Lower lobe of right lung (tissue), 2 donors: ENCODE data around the gene CAMK2D. TPM values are rescaled to one million over a fixed set of nuclear protein-coding genes. Genes with fewer than 3 reads are reported as not detected.

Experiments used
- ATAC-seq, 2 donors: fragments of 200-7000 bp; cut with Tn5 transposase; one replicate each; pipeline ENCODE4 v1.9.1; 2020 to 2022; ENCODE audit warnings: mild to moderate bottlenecking in 2 of 2, moderate library complexity in 2 of 2
- DNase-seq: peaks from one replicate; pipeline ENCODE4 v3.0.0-alpha.2; 2020
- H3K27ac ChIP-seq: fragments of 200-600 bp; one replicate; pipeline ENCODE4 v1.8.0; 2022
- H3K27me3 ChIP-seq: fragments of 200-600 bp; one replicate; pipeline ENCODE4 v1.8.0; 2022; ENCODE audit warnings: low read depth
- H3K36me3 ChIP-seq: fragments of 200-600 bp; one replicate; pipeline ENCODE4 v1.8.0; 2022; ENCODE audit warnings: mild to moderate bottlenecking
- H3K4me1 ChIP-seq: fragments of 200-600 bp; one replicate; pipeline ENCODE4 v1.8.0; 2022
- H3K4me3 ChIP-seq: fragments of 200-600 bp; one replicate; pipeline ENCODE4 v1.8.0; 2022; ENCODE audit warnings: mild to moderate bottlenecking
- H3K9me3 ChIP-seq: fragments of 200-600 bp; one replicate; pipeline ENCODE4 v1.8.0; 2022
- CTCF ChIP-seq: fragments of 200-600 bp; IDR thresholded peaks from one replicate; pipeline ENCODE4 v1.8.0; 2022; ENCODE audit warnings: antibody characterized with exemption, mild to moderate bottlenecking
- intact Hi-C: fragments of 100-400 bp; cut with DNase I; formaldehyde crosslinking; loops from one replicate; pipeline ENCODE4 v1.11.0; 2022
- total RNA-seq: library from RNA; stranded (reverse); fragmentation: NEBNext Ultra II Directional; extraction: Animal tissue kit (Norgen Biotek cat#: 25700); gene quantifications from one replicate; pipeline ENCODE4 v1.2.1, GENCODE V29; 2021
- donor health status: DM: no; HTN: yes; CAD: no; lungs with severe emphysema.

CAMK2D gene
- total RNA-seq, 1 donor from 2014 or later, result 40.7 TPM

- H3K36me3 ChIP-seq, result peaks cover 2% of the 10 kb centered on the region
- TF ChIP-seq CTCF, result no peak
- intact Hi-C loops, result no loop called here
- DNase-seq (no peak), ATAC-seq (no peak)
- H3K4me1 ChIP-seq, result peaks cover 21% of the 10 kb centered on the region
- H3K27ac ChIP-seq, result no peak overlapping the region
- H3K9me3 ChIP-seq, result no peaks in the 10 kb centered on the region
- no peak overlapping the region for H3K4me3 ChIP-seq
- no peaks in the 10 kb centered on the region for H3K27me3 ChIP-seq
These were observed 291.6 kb downstream of the CAMK2D start for GRCh38 chr4:113469926-113470325.

GRCh38 chr4:113469023-113469390 is 292.5 kb downstream of the CAMK2D start:
- Histone ChIP-seq H3K36me3 (peaks cover 9% of the 10 kb centered on the region), H3K27me3 (no peaks in the 10 kb centered on the region), H3K9me3 (no peaks in the 10 kb centered on the region), H3K4me1 (peaks cover 21% of the 10 kb centered on the region), H3K27ac (peak overlapping the region; percentile 74), H3K4me3 (no peak overlapping the region)
- intact Hi-C loops, result no loop called here
- TF ChIP-seq CTCF, result no peak
- DNase-seq, result no peak
- ATAC-seq, result no peak

- intact Hi-C loops, result no loop called here
- Histone ChIP-seq H3K4me1 (peaks cover 21% of the 10 kb centered on the region), H3K27me3 (no peaks in the 10 kb centered on the region), H3K4me3 (no peak overlapping the region), H3K9me3 (no peaks in the 10 kb centered on the region), H3K27ac (peak overlapping the region; percentile 74), H3K36me3 (peaks cover 12% of the 10 kb centered on the region)
- no peak for TF ChIP-seq CTCF
- ATAC-seq (peak; percentile 95 to 96), DNase-seq (peak; percentile 73)
These were observed 293.1 kb downstream of the CAMK2D start for GRCh38 chr4:113468165-113469022.

GRCh38 chr4:113467581-113467980 is 294.0 kb downstream of the CAMK2D start:
- Histone ChIP-seq H3K9me3 (no peaks in the 10 kb centered on the region), H3K4me3 (no peak overlapping the region), H3K36me3 (peaks cover 12% of the 10 kb centered on the region), H3K27ac (peak overlapping the region; percentile 74), H3K27me3 (no peaks in the 10 kb centered on the region), H3K4me1 (peaks cover 21% of the 10 kb centered on the region)
- TF ChIP-seq CTCF, result no peak
- intact Hi-C loops, result no loop called here
- DNase-seq (no peak), ATAC-seq (peak; percentile 51 to 70)

GRCh38 chr4:113462286-113462685 is 299.3 kb downstream of the CAMK2D start:
- intact Hi-C loops, result no loop called here
- Histone ChIP-seq H3K4me3 (no peak overlapping the region), H3K4me1 (peaks cover 2% of the 10 kb centered on the region), H3K27ac (no peak overlapping the region), H3K36me3 (peaks cover 32% of the 10 kb centered on the region), H3K9me3 (no peaks in the 10 kb centered on the region), H3K27me3 (no peaks in the 10 kb centered on the region)
- TF ChIP-seq CTCF, result no peak
- ATAC-seq (no peak), DNase-seq (no peak)
